Measurements from ENCODE around the gene RNF222.
"Not testable (repeated sequence)": the region's sequence is repeated elsewhere in the genome, so short reads cannot be mapped to it uniquely, and the experiment has no call there.

The RNF222 gene

GRCh38 chr17:8409966-8410882, 12.6 kb upstream of the RNF222 start:
- peak; percentile 13 for DNase-seq

- no peak for DNase-seq
Observed at GRCh38 chr17:8408371-8408770, 10.7 kb upstream of the RNF222 start.

- DNase-seq, result no peak
Observed at GRCh38 chr17:8406174-8406573, 8.5 kb upstream of the RNF222 start.

GRCh38 chr17:8405499-8406016, 7.9 kb upstream of the RNF222 start:
- DNase-seq, result no peak

GRCh38 chr17:8402921-8403536, 5.4 kb upstream of the RNF222 start:
- DNase-seq, result no peak

GRCh38 chr17:8401107-8401506, 3.5 kb upstream of the RNF222 start:
- no peak for DNase-seq

- no peak for DNase-seq
Observed at GRCh38 chr17:8398980-8399379, 1.4 kb upstream of the RNF222 start.

GRCh38 chr17:8394497-8394896, 3.1 kb downstream of the RNF222 start:
- not testable (repeated sequence) for DNase-seq

GRCh38 chr17:8393470-8394231, 4.0 kb downstream of the RNF222 start:
- no peak for DNase-seq

GRCh38 chr17:8392674-8393469, 4.8 kb downstream of the RNF222 start:
- DNase-seq, result no peak

GRCh38 chr17:8392274-8392673, 5.4 kb downstream of the RNF222 start:
- no peak for DNase-seq

- no peak for DNase-seq
Observed at GRCh38 chr17:8391711-8392110, 5.9 kb downstream of the RNF222 start.

- DNase-seq, result no peak
Observed at GRCh38 chr17:8387914-8388651, 9.5 kb downstream of the RNF222 start.

- DNase-seq, result peak; percentile 30
Observed at GRCh38 chr17:8386841-8387240, 10.8 kb downstream of the RNF222 start.

GRCh38 chr17:8384801-8385378, 12.7 kb downstream of the RNF222 start:
- no peak for DNase-seq

- peak; percentile 83 for DNase-seq
Observed at GRCh38 chr17:8383143-8383822, 14.3 kb downstream of the RNF222 start, which contains the start of gene RPL26. Gene RPL26, minus strand, starts transcription at chr17:8383193. Its CDS starts 883 bp downstream, at chr17:8382310.

GRCh38 chr17:8382880-8383142, 14.8 kb downstream of the RNF222 start:
- DNase-seq, result no peak

GRCh38 chr17:8382052-8382879, 15.4 kb downstream of the RNF222 start:
- no peak for DNase-seq

GRCh38 chr17:8380049-8380448, 17.6 kb downstream of the RNF222 start:
- DNase-seq, result no peak

GRCh38 chr17:8378117-8378516, 19.5 kb downstream of the RNF222 start:
- DNase-seq, result not testable (repeated sequence)

All from GF-D8 (cell line).